Pons (tissue), 1 donor: ENCODE results near the gene KIF22.

Experiments used
- DNase-seq: peaks from one replicate; pipeline ENCODE4 v3.0.0-alpha.2; 2016; ENCODE audit warnings: low spot score

KIF22 gene

DNA sequence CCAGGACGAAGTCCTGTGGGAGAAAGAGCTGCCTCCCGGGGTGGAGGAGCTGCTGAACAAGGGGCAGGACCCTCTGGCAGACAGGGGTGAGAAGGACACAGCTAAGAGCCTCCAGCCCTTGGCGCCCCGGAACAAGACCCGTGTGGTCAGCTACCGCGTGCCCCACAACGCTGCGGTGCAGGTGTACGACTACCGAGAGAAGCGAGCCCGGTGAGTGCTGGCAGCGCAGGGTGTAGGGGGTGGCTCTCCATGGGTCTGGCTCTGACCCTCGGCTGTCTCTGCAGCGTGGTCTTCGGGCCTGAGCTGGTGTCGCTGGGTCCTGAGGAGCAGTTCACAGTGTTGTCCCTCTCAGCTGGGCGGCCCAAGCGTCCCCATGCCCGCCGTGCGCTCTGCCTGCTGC is 51.1 kb downstream of the KIF22 start:
- no peak for DNase-seq

DNA sequence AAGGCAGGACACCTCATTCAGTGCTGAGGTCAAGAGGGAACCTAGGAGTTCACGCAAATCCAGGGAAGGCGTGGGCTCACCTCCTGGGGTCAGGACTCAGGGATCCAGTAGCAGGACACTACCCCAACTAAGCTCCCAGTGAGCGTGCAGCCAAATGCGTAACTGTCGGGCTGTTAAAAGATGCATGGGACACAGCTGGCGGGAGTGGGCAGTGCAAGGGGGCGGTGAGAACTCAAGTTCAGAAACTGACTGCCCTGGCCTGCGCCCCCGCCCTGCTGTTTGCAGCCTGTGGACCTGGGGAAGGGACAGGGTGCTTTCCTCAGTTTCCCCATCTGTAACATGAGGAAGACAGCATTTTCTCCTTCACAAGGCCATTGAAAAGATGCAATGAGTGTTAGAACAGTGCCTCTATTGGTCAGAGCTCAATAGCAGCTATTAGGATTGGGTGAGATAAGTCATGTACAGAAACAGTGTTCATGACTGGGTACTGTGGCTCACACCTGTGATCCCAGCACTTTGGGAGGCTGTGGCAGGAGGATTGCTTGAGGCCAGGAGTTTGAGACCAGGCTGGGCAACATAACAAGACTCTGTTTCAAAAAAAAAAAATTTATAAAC is 52.3 kb downstream of the KIF22 start:
- no peak for DNase-seq

DNA sequence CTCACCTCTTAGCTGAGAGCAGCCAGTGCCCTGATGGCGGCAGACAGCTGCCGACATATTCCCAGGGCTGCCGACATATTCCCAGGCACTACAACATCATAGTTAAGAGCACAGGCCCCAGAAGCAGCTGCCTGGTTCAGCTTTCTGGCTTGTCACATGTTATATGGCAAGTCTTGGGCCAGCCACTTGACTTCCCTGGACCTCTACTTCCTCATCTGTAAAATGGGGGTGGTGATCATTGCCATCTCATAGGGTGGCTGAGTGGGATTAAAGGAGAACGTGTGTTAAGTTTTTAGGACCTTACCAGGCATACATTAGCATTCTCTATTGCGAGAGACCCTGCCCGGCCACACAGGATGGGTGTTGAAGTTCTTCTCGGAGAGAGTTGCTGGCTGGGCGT is 53.4 kb downstream of the KIF22 start:
- DNase-seq = no peak

DNA sequence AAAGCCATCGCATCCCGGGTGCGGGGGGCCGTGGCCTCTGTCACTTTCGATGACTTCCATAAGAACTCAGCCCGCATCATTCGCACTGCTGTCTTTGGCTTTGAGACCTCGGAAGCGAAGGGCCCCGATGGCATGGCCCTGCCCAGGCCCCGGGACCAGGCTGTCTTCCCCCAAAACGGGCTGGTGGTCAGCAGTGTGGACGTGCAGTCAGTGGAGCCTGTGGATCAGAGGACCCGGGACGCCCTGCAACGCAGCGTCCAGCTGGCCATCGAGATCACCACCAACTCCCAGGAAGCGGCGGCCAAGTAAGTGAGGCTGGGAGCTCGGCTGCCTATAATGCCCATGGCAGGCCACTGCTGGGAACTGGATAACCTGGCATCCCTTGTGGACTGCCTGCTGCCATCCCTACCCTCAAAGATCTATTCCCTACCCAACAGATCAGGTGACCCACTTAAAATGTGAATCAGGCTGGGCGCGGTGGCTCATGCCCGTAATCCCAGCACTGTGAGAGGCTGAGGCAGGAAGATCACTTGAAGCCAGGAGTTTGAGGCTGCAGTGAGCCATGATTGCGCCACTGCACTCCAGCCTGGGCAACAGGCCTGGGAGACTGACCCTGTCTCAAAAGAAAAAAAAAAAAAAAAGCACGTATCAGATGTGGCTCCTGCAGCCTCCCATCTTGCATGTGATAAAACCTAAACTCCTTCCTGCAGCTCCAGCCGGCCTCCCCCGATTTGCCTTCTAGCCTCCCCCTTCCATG is 54.2 kb downstream of the KIF22 start:
- no peak for DNase-seq

DNA sequence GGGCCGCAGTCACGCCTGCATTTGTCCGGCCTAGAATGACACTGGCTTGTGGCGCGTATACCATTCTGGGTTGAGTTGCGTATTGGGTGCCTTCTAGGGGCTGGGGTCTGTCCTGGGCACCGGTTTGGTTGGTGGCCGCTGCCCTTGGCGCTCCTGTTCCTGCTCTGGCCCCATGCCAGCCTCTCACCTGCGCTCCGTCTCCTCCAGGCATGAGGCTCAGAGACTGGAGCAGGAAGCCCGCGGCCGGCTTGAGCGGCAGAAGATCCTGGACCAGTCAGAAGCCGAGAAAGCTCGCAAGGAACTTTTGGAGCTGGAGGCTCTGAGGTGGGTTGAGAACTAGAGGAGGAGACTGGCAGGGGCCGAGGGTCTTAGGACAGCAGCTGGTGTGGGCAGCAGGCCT is 55.1 kb downstream of the KIF22 start:
- DNase-seq = no peak

DNA sequence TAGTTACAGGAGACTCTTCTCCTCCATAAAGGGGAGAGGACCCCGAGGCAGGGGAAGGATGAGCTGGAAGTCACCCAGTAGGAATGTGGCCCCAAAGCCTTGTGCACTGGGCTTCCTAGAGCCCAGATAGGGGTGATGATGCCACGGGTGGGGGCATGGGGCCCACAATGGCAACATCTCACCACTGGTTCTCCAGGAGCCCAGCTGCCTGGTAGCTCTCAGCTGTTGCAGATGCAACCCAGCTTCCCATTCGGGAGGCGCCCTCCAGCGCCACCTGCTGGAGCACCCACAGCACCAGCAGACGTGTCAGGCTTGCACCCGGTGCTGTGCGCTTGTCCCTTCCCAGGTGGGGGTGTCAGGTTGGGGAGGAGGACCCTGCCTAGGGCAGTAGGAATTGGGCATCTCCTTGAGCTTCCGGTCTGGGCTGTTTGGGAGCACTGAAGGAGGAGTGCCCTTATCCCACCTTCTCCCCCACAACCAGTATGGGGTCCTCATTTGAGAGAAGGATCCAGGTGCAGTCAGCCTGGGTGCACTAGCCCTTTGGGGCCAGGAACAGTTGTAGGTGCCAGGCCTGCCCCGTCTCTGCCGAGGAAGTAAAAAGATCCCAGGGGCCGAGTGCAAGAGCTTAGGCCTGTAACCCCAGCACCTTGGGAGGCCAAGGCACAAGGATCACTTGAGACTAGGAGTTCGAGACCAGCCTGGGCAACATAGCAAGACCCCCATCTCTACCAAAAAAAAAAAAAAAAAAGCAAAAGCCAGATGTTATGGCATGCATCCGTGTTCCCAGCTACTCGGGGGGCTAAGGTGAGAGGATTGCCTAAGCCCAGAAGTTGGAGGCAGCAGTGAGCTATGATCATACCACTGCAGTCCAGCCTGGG is 58.1 kb downstream of the KIF22 start:
- peak; percentile 55 for DNase-seq

DNA sequence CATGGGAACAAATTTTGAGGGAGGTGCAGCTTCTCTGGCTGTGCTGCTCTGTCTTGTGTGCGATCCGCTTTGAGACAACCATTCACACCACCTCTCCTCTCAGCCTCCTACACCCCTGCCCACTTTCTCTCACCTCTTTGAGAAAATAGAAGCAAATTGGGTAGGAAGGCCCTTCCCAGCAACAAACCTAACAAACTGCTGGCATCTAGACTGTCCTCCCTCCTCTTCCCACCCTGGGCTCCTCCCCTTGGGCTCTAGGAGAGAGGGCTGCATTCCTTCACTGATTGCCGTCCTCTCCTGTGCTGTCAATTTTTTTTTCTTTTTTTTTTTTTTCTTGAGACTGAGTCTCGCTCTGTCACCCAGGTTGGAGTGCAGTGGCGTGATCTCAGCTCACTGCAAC is 59.0 kb downstream of the KIF22 start:
- DNase-seq = no peak

DNA sequence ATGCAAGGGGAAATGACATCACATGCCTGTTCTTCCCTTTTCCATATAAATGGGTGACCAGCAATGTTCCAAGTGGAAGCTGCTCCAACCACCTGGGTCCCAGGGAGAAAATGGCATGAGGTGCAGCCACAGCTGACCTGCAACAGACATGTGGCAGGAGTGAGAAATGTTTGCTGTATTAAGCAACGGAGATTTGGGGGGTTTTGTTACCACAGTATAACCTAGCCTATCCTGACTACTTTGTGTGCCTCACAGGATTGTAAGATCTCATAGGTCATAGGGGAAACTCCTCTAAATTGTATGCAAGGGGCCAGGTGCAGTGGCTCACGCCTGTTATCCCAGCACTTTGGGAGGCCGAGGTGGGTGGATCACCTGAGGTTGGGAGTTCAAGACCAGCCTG is 60.4 kb downstream of the KIF22 start:
- no peak for DNase-seq

DNA sequence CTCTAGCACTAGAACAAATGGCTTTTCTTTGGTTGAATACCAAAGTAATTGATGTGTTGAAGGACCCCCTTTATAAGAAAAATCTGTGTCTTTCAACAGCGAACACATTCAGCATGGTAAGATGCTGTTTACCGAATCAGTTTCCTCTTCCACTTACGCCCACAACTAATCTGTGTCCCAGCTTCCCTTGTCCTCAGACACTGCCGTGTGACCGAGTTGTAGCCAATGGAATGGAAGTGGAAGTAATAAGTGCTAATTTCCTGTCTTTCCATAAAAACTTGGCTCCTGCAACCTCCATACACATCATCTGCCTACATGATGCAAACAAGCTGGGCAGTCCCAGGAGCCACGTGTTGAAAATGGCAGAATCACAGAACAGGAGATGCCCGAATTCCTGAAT is 62.1 kb downstream of the KIF22 start:
- peak; percentile 40 for DNase-seq

DNA sequence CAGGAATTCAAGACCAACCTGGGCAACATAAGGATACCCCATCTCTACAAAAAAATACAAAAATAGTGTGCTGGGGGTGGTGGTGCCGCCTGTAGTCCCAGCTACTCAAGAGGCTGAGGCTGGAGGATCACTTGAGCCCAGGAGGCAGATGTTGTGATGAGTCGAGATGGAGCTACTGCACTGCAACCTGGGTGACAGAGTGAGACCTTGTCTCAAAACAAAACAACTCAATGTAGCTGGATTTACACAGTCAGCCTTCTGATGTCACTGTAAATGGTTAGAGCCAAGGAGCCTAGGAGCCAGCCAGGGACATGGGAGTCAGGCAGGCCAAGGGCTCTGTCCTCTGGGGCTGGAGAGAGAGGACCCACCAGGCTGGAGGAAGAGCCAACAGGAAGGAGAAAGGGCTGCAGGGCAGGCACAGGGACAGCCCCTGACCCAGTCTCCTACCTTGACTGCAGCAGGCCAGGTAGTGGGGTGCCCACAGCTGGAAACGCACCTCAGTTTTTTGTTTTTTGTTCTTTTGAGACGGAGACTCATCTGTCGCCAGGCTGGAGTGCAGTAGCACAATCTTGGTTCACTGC is 64.1 kb downstream of the KIF22 start:
- DNase-seq = no peak
